GM20431 (cell line): ENCODE measurements around the gene CIZ1.

Experiments
- in situ Hi-C: fragments of 300-500 bp; cut with MseI, MboI; formaldehyde crosslinking; loops from one replicate; pipeline ENCODE4 v1.15.0; 2020; ENCODE audit warnings: low sequenced_read_pairs; ENCODE audit not compliant: unreplicated experiment

CIZ1 gene

DNA sequence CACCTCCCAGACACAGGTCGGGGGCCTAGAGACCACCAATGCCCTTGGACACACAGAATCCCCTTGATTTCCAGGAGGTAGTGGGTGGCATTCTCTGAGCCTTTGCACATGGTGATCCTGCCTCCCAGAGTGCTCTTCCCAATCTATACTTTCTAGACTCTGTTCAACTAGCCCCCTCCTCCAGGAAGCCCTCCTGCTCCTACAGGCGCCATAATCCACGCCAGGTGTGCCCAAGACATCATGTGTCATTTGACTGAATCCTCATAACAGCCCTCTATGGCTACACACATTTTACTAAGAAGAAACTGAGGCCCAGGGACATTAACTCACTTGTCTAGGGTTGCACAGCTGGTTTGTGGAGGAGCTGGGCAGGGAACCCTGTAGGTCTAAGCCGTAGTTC is 24.2 kb downstream of the CIZ1 start:
- in situ Hi-C loops, result no loop called here

DNA sequence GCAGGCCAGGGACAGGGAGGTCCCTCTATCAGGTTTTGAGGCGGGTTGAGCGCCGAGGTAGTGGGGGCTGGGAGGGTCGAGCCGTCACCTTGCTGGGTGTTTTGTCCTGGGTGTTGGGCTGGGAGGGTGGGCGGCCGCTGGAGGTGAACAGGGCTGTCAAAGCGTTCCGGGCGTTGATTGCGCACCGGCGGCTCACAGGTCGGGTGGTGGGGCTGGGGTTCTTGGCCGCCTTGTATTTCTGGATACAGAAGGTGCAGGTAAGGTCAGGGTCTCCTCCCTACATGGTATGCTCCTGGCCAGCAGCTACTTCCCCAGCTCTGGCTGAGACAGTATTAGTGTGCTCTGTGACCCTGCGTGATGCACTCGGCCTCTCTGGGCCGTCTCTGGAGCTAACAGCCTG is 25.2 kb downstream of the CIZ1 start:
- in situ Hi-C loops, result no loop called here

DNA sequence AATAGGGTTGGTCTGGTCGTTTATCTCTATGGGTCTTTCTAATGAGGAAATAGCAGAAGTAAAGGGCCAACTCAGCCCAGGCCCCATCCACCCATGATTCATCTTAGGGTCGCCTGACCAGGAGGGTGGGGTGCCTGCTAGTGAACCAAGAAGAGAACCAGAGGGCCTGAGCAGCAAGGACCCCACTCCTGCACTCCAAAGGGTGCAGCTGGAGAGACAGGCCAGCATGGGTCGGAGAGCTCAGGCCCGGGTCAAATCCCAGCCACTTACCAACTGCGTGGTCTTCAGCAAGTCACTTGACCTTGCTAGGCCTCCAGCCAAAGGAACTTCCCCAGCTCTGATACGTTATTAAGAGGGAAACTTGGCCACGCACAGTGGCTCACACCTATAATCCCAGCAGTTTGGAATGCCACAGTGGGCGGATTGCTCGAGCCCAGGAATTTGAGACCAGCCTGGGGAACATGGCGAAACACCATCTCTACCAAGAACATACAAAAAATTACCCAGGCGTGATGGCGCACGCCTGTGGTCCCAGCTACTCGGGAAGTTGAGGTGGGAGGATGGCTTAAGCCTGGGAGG is 27.0 kb downstream of the CIZ1 start:
- in situ Hi-C loops, result no loop called here

DNA sequence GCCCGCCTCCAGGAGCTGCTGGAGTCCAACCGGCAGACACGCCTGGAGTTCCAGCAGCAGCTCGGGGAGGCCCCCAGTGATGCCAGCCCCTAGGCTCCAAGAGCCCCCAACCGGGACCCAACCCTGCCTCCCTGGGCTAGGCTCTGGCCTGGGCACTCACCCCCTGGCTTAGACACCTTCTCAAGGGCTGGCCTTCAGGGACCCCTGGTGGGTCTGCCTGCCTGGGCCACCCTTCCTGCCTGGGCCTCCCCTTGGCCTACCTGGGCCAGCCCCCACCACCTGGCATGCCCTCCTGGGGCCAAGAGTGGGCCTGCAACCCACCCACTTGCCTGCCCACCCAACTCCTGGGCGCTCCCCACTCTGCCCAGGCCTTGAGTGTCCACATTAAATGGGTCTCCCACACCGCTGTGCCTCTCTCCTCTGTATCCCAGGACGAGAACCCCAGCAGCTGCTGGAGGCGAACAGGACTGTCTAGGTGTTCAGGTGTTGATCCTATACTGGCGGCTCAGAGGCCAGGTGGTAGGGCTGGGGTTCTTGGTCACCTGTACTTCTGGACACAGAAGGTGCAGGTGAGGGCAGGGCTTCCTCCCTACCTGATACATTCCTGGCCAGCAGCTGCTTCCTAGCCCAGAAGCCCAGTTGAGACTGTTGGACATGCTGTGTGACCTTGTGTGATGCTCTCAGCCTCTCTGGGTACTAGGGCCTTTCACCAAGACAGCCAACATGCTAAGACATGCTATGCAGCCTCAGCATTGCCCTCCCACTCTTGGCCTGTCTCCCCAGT is 27.7 kb downstream of the CIZ1 start:
- in situ Hi-C loops, result no loop called here

DNA sequence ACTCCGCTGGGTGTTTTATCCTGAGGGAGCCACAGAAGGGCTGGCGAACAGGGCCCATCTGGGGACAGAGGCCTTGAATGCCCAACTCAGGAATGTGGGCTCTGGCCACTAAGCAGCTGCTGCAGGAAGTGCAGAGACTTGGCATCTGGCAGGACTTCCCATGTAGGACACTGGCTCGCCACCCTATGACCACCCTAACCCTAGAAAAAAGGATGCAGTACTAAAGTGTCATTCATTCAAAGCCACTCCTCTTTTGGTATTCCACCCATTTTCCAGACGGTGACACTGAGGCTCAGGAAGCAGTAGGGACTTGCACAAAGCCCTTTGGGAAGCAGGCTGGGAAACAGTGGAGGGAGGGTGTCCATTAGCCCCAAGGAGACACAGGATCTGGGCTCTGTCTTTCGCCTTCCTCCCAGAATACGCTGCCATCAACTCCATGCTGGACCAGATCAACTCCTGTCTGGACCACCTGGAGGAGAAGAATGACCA is 28.3 kb downstream of the CIZ1 start:
- in situ Hi-C loops, result no loop called here

DNA sequence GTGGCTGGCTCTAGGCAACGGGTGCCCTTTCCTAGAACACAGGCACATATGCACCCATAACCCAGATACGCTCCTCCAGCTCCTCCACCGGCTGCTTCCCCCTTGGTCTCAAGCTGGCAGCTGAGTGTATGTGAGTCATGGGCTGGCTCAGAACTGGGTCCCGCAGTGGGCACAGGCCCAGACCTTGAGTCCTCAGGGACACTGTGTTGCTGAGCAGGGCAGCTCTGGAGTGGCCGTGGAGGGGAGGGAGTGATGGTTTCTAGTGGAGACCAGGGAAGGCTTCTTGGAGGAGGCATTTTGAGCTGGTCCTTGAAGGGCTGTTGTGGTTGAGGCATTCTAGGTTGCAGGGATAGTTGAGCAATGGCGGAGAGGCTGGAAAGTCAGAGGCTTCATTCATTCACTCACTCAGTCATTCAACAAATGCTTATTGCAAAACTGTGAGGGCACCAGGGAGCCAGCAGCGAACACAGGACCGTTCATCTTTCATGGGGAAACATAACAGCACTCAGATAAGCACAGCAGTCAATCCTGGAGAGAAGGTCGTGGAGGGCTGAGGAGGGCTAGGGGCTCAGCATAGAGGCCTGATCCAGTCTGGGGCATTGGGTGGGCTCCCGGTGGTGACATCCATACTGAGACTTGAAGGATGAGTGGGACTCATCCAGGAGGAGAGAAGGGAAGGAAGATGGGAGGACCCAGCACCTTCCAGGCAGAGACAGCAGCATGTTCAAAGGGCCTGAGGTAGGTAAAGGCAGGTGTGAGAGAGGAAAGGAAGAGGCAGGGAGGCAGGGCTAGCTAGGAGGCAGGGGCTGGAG is 29.0 kb downstream of the CIZ1 start:
- in situ Hi-C loops, result no loop called here

DNA sequence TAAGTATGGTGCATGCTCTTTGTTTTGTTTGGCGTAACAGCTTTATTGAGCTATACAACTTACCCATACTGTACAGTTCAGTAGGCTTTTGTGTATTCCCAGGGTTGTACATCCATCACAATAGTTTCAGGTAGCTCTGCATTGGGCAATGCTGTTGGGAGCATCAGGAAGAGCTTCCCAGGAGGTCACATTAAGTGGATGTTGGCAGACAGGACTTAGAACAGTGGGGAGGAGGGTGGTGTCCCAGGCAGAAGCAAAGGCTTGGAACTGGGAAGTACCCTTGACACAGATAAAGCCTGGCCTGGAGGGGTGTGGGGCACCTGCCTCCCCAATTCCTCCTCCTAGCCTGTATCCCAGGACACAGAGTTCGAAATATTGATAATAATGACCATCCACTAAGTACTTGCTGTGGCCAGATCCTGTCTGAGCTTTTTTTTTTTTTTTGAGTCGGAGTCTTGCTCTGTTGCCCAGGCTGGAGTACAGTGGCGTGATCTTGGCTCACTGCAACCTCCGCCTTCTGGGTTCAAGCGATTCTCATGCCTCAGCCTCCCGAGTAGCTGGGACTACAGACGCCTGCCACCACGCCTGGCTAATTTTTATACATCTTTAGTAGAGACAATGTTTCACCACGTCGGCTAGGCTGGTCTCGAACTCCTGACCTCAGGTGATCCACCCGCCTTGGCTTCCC is 30.0 kb downstream of the CIZ1 start:
- in situ Hi-C loops, result no loop called here

DNA sequence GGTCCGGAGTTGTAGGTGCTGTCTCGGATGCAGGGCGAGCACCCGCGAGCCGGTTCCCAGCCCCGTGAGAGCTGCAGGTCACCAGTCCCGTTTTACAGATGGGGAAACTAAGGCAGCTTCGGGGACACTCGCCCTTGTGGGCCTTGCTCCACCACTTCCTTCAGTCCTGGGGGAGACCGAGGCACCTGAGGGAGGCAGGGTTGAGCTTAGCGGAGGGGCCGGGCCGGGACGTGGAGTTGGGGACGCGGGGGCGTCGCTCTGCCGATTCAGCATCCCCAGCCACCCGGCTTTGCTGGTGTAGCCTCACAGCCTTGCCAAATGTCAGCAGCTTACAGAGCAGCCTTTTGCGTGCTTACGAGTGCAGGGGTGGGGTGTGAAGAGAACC is 30.8 kb downstream of the CIZ1 start:
- in situ Hi-C loops, result no loop called here

DNA sequence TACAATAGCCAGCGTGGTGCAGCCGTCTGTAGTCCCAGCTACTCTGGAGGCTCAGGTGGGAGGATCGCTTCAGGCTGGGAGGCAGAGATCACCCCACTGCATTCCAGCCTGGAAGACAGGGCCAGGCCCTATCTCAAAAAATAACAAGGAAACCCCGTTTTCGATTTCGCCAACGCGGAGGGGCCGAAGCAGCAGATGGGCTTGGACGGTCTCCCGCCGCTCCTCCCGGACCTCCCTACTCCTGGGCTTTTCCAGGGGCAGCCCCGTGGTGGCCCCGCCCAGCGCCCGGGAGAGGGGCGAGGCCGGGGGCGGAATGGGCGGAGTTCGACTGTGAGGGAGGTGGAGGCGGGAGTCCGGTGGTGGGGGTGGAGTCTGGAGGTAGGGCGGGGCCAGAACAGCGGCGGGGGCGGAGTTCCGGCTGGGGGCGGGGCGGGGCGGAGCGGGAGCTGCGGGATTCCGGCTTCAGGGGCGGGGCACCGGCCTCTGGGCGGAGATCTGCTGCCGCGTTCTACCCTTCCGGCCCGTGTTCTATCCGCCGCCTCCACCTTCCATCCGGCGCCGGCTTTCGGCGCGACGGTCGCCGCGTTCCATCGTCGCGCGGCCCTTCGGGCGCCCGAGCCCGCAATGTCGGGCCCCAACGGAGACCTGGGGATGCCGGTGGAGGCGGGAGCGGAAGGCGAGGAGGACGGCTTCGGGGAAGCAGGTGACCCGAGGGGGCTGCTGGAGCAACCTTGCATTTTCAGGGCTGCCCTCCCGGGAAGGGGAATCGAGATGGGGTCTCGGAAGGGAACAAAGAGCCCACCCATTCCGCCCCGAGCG is 31.4 kb downstream of the CIZ1 start, which contains the start of gene BBLN:
BBLN (plus strand) TSS at position 482 of the 819 bp plus-strand sequence; CDS start at position 625, 143 bp downstream.
- in situ Hi-C loops, result no loop called here

DNA sequence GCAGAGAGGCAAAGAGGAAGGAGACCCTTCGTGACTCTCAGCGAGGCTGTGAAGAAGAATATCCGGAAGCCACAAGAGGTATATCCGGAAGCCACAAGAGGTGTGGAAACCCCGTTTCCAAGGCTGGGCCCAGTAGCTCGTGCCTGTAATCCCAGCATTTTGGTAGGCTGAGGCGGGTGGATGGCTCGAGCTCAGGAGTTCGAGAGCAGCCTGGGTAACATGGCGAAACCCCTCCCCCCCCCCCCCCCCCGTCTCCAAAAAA is 31.9 kb downstream of the CIZ1 start:
- in situ Hi-C loops, result no loop called here

DNA sequence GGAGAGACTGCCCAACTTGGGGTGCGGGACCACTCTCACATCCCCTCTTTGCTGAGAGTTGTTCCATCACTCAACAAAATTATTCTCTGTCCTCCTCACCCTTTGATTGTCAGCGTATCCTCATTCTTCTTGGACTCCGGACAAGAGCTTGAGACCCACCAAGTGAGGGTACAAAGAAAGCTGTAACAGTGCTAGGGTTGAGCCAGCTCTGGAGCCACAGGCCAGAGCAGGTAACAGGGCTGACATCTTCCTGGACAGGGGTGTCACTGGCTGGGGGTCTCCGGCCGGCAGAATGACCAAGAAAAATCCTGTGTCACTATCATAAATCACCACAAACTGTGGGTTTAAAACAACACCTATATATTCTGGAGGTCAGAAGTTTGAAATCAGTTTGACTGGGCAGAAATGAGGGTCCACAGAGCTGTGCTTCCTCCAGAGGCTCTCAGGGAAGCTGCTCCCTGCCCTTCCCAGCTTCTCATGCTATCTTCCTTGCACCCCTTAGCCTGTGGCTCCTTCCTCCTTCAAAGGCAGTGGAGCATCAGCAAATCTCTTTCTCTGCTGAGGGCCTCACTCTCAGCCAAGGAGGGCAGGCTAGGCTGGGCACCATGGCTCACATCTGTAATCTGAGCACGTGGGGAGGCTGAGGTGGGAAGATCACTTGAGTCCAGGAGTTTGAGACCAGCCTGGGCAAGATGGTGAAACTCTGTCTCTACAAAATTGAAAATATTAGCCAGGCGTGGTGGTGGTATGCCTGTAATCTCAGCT is 35.5 kb downstream of the CIZ1 start:
- in situ Hi-C loops, result no loop called here

DNA sequence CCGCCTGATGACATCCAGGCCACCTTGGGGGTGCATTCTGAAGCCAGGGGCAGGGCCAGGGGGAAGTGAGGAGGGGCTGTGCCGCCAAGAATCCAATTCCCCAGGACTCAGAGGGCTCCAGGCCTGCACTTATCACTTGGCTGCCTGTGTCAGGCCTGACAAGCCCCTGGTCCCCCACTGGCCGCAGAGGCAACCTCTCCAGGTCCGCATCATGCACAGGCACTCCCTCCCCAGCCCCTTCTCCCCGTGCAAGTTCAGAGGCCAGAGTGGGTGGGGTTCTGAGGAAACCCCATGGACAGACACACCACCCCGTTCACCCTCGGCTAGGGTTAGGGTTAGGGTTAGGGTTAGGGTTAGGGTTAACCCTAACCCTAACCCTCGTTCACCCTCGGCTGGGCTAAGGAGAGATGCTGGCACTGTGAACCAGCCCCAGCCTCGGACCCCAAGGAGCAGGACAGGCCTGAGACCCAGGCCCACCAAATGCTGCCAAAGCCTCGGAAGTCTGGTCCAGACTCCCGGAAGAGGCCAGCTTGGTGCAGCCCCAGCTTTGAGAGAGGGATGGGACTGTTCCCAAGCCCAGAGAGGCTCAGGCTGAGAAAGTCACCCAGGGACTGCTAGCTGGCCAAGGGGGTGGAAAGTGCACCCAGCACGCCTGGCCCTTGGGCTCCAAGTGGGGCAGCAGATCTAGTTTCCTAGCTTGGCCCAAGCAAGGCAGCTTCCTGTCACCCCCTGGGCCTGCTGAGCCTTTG is 37.3 kb downstream of the CIZ1 start:
- in situ Hi-C loops, result no loop called here

DNA sequence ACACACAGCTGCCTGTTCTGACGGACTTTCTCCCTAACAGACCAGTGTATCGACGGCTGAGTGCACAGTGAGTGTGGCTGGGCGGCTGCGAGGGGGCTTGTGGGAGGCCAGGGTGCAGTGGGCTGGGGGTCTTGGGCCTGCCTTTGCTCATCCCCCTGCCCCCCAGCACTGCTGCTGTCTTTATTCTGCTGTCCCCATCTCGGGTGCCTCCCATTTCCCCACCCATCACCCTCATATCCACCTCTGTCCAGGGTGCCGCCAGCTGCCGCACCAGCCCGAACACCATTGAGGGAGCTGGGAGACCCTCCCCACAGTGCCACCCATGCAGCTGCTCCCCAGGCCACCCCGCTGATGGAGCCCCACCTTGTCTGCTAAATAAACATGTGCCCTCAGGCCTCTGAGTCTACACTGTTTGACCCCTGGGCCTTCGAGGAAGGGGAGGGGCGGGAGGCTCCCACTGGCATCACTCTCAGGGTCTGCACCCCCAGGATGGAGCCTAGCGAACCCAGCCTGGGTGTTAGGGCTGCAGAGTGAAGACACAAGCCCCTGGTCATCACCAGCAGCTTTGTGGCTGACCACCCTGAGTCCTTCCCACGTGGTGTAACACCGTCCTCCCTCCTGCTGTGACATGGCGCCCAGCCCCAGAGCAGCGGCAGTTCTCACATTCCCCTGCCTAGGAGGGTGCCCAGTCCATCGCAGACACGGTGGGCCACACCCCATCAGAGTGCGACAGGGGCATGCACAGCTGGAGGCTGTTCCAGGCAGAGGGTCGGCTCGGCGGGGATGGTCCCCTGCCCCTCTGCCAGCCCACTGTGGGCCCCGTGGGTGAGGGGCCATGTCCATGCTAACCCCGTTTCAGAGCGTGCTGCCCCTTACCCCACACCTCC is 38.1 kb downstream of the CIZ1 start:
- in situ Hi-C loops, result no loop called here

DNA sequence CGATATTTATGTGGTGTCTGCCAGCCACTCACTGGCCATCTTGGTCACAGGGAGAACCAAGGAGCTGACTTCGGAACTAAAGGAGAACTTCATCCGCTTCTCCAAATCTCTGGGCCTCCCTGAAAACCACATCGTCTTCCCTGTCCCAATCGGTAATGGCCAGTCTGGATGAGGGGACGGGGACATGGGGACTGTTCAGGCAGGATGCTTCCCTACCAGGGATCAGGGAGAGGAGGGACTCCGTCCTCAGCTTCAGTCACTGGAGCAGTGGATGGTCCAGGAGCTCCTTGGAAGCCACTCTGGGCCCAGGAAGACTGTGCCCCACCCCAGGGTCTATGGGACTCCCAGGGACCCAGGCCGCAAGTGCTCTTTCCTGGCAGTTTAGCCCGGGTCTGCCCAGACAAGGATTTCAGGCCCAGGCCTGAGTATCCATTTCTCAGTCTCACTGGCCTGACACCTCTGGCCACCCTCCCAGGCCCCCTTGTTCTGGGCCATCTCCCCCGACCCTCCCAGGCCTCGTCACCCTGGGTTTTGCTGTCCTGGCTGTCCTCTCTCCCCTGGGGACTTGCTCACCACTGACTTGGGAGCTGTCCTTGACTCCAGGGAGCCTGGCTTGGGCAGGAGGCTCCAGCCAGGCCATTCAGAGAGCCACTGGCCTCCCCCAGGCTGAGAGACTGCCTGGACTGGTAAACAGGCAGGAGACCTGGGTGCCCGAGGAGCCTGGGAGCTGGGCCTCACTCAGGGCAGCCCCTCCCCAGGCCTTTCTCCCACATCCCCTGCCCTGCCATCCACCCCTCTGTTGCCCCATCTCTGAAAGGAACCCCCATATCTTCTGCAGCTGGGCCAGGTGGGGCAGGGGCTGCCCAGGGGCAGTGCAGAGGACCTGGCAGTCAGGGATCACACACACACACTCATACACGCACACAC is 39.0 kb downstream of the CIZ1 start:
- in situ Hi-C loops, result no loop called here

DNA sequence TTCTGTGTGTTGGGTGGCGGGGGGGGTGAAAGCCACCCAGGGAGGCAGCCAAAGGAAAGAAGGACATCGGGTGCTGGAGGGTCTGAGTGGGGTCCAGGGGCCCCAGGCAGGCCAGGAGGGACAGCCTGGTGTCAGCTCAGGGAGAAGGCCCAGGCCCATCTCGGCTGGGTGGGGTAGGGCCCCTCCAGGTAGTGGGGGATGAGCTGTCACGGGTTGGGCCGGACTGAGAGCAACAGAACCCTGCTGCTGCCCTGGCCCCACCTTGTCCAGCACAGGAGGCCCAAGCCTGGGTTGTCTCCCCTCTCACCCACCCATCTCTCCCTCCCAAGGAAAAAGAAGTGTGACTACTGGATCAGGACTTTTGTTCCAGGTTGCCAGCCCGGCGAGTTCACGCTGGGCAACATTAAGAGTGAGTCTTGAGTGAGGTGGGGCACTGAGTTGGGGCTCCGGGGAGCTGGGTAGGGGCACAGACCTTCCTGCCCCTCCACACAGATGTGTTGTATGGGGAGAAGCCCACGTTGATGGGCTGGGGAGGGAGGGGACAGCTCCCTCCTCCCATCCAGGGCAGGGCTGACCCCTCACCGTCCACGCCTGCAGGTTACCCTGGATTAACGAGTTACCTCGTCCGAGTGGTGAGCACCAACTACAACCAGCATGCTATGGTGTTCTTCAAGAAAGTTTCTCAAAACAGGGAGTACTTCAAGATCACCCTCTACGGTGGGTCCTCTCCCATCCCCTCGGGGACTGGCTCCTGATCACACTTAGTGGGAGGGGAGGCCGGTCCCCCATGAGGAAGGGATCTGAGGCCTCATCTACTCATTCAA is 39.9 kb downstream of the CIZ1 start:
- in situ Hi-C loops, result no loop called here
